ENCODE data around the gene MAPK6. TPM values are rescaled to one million over a fixed set of nuclear protein-coding genes. Genes with fewer than 3 reads are reported as not detected.

The MAPK6 gene
- total RNA-seq, 4 donors from 2014 or later = 53.8 to 162 (median 69.2) TPM

DNA sequence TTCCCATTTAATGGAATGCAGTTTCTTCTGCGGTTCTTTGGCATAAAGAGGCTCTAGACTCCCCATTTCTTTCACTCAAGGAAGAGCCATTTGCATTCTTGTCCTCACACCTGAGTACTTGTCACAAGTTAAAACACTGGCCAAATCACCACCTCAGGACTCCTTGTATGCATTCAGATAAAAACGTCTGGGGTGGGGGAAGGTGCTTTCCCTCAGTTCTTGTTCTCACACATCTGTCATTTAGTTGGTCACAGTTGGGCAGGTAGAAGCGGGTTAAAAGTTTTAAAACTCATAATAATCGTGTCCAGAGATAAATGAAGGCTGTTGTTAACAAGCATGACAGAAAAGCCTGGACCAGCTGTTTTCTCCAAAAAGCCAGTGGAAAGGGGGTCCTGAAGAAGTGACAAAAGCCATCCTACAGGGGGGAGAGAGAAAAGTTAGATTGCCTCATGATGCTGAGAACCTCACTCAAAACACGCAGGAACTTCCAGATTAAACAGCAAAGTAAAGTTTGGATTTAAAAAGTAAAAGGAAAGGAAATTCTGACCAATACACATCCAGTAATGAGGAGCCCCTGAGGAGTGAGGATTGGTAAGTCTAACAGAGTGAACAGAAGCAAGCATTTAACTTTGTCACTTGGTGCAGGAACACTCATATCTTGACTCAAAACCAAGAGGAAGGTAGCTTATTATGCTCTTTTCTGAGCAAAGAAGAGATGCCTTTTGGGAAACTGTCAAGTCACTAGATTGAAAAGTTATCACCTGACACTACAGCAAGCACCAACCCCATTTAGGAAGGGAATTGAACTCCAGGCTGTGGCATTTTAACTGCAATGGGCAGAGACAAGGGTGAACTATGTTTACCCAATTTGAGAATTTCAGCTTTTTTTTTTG, 90.8 kb downstream of the MAPK6 start:
- no peak overlapping the region for H3K4me3 ChIP-seq
- H3K27ac ChIP-seq = no peak overlapping the region
- TF ChIP-seq, protein P1, sequence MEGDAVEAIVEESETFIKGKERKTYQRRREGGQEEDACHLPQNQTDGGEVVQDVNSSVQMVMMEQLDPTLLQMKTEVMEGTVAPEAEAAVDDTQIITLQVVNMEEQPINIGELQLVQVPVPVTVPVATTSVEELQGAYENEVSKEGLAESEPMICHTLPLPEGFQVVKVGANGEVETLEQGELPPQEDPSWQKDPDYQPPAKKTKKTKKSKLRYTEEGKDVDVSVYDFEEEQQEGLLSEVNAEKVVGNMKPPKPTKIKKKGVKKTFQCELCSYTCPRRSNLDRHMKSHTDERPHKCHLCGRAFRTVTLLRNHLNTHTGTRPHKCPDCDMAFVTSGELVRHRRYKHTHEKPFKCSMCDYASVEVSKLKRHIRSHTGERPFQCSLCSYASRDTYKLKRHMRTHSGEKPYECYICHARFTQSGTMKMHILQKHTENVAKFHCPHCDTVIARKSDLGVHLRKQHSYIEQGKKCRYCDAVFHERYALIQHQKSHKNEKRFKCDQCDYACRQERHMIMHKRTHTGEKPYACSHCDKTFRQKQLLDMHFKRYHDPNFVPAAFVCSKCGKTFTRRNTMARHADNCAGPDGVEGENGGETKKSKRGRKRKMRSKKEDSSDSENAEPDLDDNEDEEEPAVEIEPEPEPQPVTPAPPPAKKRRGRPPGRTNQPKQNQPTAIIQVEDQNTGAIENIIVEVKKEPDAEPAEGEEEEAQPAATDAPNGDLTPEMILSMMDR (IDR thresholded peaks at IDR 0.05) = no peak
- no peak for TF ChIP-seq POLR2A (IDR thresholded peaks at IDR 0.05)
- H3K9me3 ChIP-seq = no peaks in the 10 kb centered on the region
- H3K4me1 ChIP-seq = peaks cover 4 to 32% (median 15%) of the 10 kb centered on the region in 3 donors
- H3K36me3 ChIP-seq = no peaks in the 10 kb centered on the region
- peaks cover 0 to 35% (median 0%) of the 10 kb centered on the region in 4 donors for H3K27me3 ChIP-seq
- intact Hi-C loops (cut with DNase I) = no loop called here
- 53 to 57% methylated on average over 5 of the region's 5 CpGs for WGBS, 2 donors
- DNase-seq = no peak

DNA sequence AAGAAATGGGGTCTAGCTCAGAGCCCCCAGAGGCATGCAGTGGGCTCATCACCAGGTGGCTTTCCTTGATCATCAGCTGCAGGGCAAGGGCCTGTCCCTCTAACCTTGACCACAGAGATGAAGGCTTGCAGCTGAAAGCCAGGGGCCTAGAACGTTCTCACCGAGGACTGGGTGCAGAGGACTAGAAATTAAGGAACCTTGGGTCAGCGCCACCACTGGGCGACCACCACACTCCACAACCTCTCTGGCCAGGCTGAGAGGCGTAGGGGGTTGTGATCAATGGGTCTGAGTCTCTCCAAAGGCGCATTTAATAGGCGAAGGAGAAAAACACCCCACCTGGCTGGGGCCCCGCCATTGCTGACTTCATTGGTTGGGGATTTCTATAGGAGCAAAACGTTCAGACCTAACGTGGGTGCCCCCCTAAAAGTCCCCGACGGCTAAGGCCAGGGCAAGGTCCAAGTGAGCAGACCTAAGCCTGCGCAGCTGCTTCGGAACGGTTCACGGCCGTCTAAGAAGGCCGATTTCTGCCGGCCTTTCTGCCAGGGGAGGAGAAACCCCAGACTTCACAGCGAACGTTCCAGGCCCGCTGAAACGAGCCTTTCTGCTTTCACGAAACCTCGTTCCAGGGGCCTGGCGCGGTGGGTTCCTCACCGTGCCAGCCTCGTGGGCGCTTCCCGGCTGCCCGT, 92.6 kb downstream of the MAPK6 start:
- 54 to 64% methylated on average over 8 to 14 of the region's 32 CpGs for WGBS, 2 donors
- H3K27me3 ChIP-seq = peaks cover 0 to 35% (median 0%) of the 10 kb centered on the region in 4 donors
- peak overlapping the region in 3 of 4 donors; percentile 61 to 72 (median 70) for H3K27ac ChIP-seq
- intact Hi-C loops (cut with DNase I) = no loop called here
- TF ChIP-seq POLR2A (IDR thresholded peaks at IDR 0.05) = no peak
- TF ChIP-seq, protein P1 (IDR thresholded peaks at IDR 0.05) = no peak
- H3K9me3 ChIP-seq = no peaks in the 10 kb centered on the region
- peak overlapping the region; percentile 48 to 65 (median 52) for H3K4me3 ChIP-seq
- no peaks in the 10 kb centered on the region for H3K36me3 ChIP-seq
- peaks cover 4 to 20% (median 15%) of the 10 kb centered on the region in 3 donors for H3K4me1 ChIP-seq
- no peak for DNase-seq

DNA sequence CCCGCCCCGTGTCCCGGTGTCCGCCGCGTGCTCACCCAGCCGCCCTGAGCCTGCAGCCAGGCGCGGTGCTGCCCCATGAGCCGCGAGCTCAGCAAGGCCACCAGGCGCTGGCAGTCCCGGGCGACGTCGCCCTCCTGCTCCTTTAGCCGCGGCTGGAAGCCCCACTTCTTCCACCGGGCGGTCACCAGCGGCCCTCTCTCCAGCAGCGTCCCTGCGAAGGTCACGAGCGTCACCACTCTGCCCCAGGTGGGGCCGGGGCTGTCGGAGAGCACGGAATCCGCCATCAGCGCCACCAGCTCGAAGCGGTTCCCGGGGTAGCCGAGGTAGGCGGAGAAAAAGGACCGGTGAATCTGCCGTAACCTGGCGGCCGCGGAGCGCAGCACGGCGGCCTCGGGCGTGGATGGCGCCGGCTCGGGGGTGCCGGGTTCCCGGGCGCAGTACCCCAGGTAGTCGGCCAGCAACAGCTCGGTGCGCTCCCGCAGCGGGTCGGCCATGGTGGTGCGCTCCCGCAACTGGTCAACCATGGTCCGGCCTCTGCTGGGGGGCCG, 93.3 kb downstream of the MAPK6 start:
- DNase-seq = no peak
- intact Hi-C loops (cut with DNase I) = no loop called here
- no peaks in the 10 kb centered on the region for H3K9me3 ChIP-seq
- H3K27ac ChIP-seq = peak overlapping the region in 3 of 4 donors; percentile 61 to 72 (median 70)
- H3K36me3 ChIP-seq = no peaks in the 10 kb centered on the region
- H3K4me3 ChIP-seq = peak overlapping the region; percentile 48 to 65 (median 52)
- no CpG with 5 or more reads among the region's 61 CpGs for WGBS, 2 donors
- no peak for TF ChIP-seq POLR2A (IDR thresholded peaks at IDR 0.05)
- TF ChIP-seq, protein P1 (IDR thresholded peaks at IDR 0.05) = peak in 2 of 6 experiments; percentile 29 to 49
- peaks cover 4 to 20% (median 15%) of the 10 kb centered on the region in 3 donors for H3K4me1 ChIP-seq
- H3K27me3 ChIP-seq = peaks cover 0 to 35% (median 0%) of the 10 kb centered on the region in 4 donors

DNA sequence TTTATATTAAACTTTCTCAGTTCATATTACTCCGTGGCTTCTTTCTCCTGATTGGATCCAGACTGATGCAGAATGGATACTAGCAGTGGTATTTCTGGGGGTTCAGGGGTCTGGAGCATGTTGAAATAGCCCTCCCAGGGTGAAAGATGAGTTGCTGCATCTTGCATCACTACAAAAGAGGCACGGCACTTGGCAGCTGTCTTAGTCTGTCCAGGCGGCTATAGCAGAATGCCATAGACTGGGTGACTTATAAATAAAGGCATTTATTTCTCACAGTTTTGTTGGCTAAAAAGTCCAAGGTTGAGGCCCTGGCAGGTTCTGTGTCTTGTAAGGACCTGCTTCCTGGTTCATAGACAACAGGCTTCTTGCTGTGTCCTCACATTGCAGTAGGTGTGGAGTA, 94.2 kb downstream of the MAPK6 start:
- Histone ChIP-seq H3K27me3 (peaks cover 0 to 33% (median 0%) of the 10 kb centered on the region in 4 donors), H3K4me1 (peaks cover 4 to 20% (median 15%) of the 10 kb centered on the region in 3 donors), H3K9me3 (no peaks in the 10 kb centered on the region), H3K27ac (no peak overlapping the region), H3K4me3 (no peak overlapping the region), H3K36me3 (no peaks in the 10 kb centered on the region)
- TF ChIP-seq POLR2A (IDR thresholded peaks at IDR 0.05) = no peak
- TF ChIP-seq, protein P1 (IDR thresholded peaks at IDR 0.05) = no peak
- intact Hi-C loops (cut with DNase I) = no loop called here
- WGBS, 2 donors = 90 to 100% methylated on average over 2 to 3 of the region's 3 CpGs
- no peak for DNase-seq
